Measurements from ENCODE around the gene BEX5. TPM values are rescaled to one million over a fixed set of nuclear protein-coding genes. Genes with fewer than 3 reads are reported as not detected.

Gene BEX5
- polyA plus RNA-seq (0.58 to 1.8 TPM (median 1.5 TPM) in 3 replicates), polyA minus RNA-seq (not detected in 3 replicates)
- 0.32 TPM for polyA plus RNA-seq (2011; ENCODE audit: low read depth)
- 0.99 and 1.2 TPM in 2 replicates for polyA plus RNA-seq (2011; cell fraction: cytosol; rRNA removed)
- polyA plus RNA-seq (2011; cell fraction: nucleus; rRNA removed) = 0.41 and 0.63 TPM in 2 replicates
- polyA plus RNA-seq (2012; ENCODE audit: low replicate concordance) = 0.48 and 1.6 TPM in 2 replicates
- polyA minus RNA-seq (2011; cell fraction: cytosol; rRNA and poly(A)+ RNA removed) = not detected
- not detected in 2 replicates for polyA minus RNA-seq (2011; cell fraction: nucleus; rRNA and poly(A)+ RNA removed)

- H3K4me2 ChIP-seq (ENCODE audit: control insufficient read depth, extremely low read depth, insufficient read depth, low read depth, low read length) = peak within 1 kb of the TSS; percentile 61
- peak within 1 kb of the TSS; percentile 24 for H2AFZ ChIP-seq (ENCODE audit: control insufficient read depth, low read length)
- no peak for DNase-seq (ENCODE audit: low read depth, low spot score)
- no peak for FAIRE-seq
- H3K4me3 ChIP-seq (ENCODE audit: control insufficient read depth in 2 of 3, extremely low read depth in 1 of 3, insufficient read depth in 2 of 3, low read depth in 1 of 3, low read length in 3 of 3) = peak within 1 kb of the TSS; percentile 22 to 37 (median 31)
- peaks cover 4% of the 10 kb centered on the region for H3K27me3 ChIP-seq (ENCODE audit: control insufficient read depth, extremely low read depth, insufficient read depth, low read length)
- TF ChIP-seq EZH2 (IDR thresholded peaks at IDR 0.05; ENCODE audit: low read length) (no peak), CTCF (optimal IDR thresholded peaks at IDR 0.05 in 1 of 3, IDR thresholded peaks at IDR 0.05 in 1 of 3, conservative IDR thresholded peaks at IDR 0.05 in 1 of 3; ENCODE audit: extremely low read depth in 1 of 3, insufficient read depth in 2 of 3, low read length in 3 of 3) (no peak)
- no peak within 1 kb of the TSS for H3K27ac ChIP-seq (ENCODE audit: control insufficient read depth, insufficient read depth, low read length)
- H3K9me1 ChIP-seq (ENCODE audit: control insufficient read depth, extremely low read depth, insufficient read depth, low read length) = no peaks in the 10 kb centered on the region
- no peaks in the 10 kb centered on the region for H3K79me2 ChIP-seq (ENCODE audit: control insufficient read depth, insufficient read depth, low read length)
- dilution Hi-C loops (cut with MboI; ENCODE audit: extremely low pct_ligation_motif_present, low sequenced_read_pairs) = no loop called here
- no peak within 1 kb of the TSS for H3K9ac ChIP-seq (ENCODE audit: control insufficient read depth, extremely low read depth, insufficient read depth, low read length)
- H3K4me1 ChIP-seq (ENCODE audit: control insufficient read depth, extremely low read depth, insufficient read depth, low read length) = no peaks in the 10 kb centered on the region
- H3K36me3 ChIP-seq (ENCODE audit: control insufficient read depth in 2 of 2, extremely low read depth in 1 of 2, insufficient read depth in 2 of 2, low read length in 2 of 2) = no peaks in the 10 kb centered on the region
- no peaks in the 10 kb centered on the region for H4K20me1 ChIP-seq (ENCODE audit: control insufficient read depth, extremely low read depth, insufficient read depth, low read length)
- no peaks in the 10 kb centered on the region for H3K9me3 ChIP-seq (ENCODE audit: control insufficient read depth, low read depth, low read length)
Observed at GRCh38 chrX:102155806-102156179, at the start of gene BEX5. Gene BEX5, minus strand, starts transcription at chrX:102155977. Its CDS starts 1,712 bp downstream, at chrX:102154265.

DNA sequence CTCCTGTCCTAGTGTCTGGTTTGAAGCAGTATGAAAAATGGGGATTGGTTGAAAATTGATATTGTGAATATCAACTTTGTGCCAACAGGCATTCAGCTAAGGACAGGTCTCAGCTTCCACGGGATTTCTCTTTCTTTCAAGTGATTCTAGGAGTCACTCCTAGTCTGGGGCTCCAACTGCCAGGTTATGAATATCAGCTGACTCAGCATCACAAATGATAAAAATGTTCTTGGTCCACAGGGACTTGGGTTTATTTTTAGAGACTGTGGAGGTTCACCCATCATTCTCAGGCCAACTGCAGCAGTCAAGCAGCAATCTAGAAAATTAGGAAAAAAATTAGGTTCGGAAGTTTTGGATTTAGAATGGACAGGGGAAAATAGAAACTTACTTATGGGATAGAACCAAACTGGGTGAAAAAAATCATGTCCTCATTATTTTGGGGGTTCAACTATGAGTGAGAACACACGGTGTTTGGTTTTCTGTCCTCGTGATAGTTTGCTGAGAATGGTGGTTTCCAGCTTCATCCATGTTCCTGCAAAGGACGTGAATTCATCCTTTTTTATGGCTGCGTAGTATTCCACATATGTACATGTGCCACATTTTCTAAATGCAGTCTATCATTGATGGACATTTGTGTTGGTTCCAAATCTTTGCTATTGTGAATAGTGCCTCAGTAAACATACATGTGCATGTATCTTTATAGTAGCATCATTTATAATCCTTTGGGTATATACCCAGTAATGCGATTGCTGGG lies 30.4 kb upstream of the BEX5 start:
- no peaks in the 10 kb centered on the region for H3K9me1 ChIP-seq (ENCODE audit: control insufficient read depth, extremely low read depth, insufficient read depth, low read length)
- H3K27me3 ChIP-seq (ENCODE audit: control insufficient read depth, extremely low read depth, insufficient read depth, low read length) = no peaks in the 10 kb centered on the region
- H3K4me2 ChIP-seq (ENCODE audit: control insufficient read depth, extremely low read depth, insufficient read depth, low read depth, low read length) = no peak overlapping the region
- TF ChIP-seq EZH2 (IDR thresholded peaks at IDR 0.05; ENCODE audit: low read length) (no peak), CTCF (optimal IDR thresholded peaks at IDR 0.05 in 1 of 3, IDR thresholded peaks at IDR 0.05 in 1 of 3, conservative IDR thresholded peaks at IDR 0.05 in 1 of 3; ENCODE audit: extremely low read depth in 1 of 3, insufficient read depth in 2 of 3, low read length in 3 of 3) (no peak)
- FAIRE-seq (no peak), DNase-seq (ENCODE audit: low read depth, low spot score) (no peak)
- H3K4me1 ChIP-seq (ENCODE audit: control insufficient read depth, extremely low read depth, insufficient read depth, low read length) = no peaks in the 10 kb centered on the region
- H3K36me3 ChIP-seq (ENCODE audit: control insufficient read depth in 2 of 2, extremely low read depth in 1 of 2, insufficient read depth in 2 of 2, low read length in 2 of 2) = no peaks in the 10 kb centered on the region
- H3K27ac ChIP-seq (ENCODE audit: control insufficient read depth, insufficient read depth, low read length) = no peak overlapping the region
- H2AFZ ChIP-seq (ENCODE audit: control insufficient read depth, low read length) = no peak overlapping the region
- no peak overlapping the region for H3K4me3 ChIP-seq (ENCODE audit: control insufficient read depth in 2 of 3, extremely low read depth in 1 of 3, insufficient read depth in 2 of 3, low read depth in 1 of 3, low read length in 3 of 3)
- dilution Hi-C loops (cut with MboI; ENCODE audit: extremely low pct_ligation_motif_present, low sequenced_read_pairs) = no loop called here
- no peak overlapping the region for H3K9ac ChIP-seq (ENCODE audit: control insufficient read depth, extremely low read depth, insufficient read depth, low read length)
- H4K20me1 ChIP-seq (ENCODE audit: control insufficient read depth, extremely low read depth, insufficient read depth, low read length) = no peaks in the 10 kb centered on the region
- H3K9me3 ChIP-seq (ENCODE audit: control insufficient read depth, low read depth, low read length) = no peaks in the 10 kb centered on the region
- H3K79me2 ChIP-seq (ENCODE audit: control insufficient read depth, insufficient read depth, low read length) = no peaks in the 10 kb centered on the region
